ENCODE measurements around the gene IL12RB2. TPM values are rescaled to one million over a fixed set of nuclear protein-coding genes. Genes with fewer than 3 reads are reported as not detected.

Gene IL12RB2
- total RNA-seq, 4 donors from 2014 or later = 0.79 to 4.5 (median 1.6) TPM

DNA sequence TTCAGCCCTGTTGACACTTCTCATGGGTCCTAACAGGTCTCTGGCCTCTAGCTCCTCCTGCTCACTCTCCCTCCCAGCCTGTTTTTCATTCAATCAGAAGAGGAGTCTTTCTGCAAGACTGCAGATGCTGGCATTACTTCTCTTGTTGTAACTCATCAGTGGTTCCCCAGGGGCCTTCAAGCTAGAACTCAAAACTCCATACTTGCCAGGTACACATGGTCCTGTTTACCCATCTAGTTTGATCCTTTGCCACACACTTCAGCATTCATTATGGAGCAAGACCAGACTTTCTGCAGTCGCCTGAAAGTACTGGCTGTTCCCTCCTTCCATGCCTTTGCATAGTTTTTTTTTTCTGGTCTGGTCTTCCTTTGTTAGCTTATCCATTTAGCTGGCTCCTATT lies 74.6 kb downstream of the IL12RB2 start:
- Histone ChIP-seq H3K4me3 (no peak overlapping the region), H3K27me3 (no peaks in the 10 kb centered on the region), H3K36me3 (no peaks in the 10 kb centered on the region), H3K27ac (peak overlapping the region; percentile 58), H3K4me1 (peaks cover 30% of the 10 kb centered on the region), H3K9me3 (no peaks in the 10 kb centered on the region)
- WGBS = 32% methylated on average over 1 of the region's 1 CpG
- TF ChIP-seq, protein P1, sequence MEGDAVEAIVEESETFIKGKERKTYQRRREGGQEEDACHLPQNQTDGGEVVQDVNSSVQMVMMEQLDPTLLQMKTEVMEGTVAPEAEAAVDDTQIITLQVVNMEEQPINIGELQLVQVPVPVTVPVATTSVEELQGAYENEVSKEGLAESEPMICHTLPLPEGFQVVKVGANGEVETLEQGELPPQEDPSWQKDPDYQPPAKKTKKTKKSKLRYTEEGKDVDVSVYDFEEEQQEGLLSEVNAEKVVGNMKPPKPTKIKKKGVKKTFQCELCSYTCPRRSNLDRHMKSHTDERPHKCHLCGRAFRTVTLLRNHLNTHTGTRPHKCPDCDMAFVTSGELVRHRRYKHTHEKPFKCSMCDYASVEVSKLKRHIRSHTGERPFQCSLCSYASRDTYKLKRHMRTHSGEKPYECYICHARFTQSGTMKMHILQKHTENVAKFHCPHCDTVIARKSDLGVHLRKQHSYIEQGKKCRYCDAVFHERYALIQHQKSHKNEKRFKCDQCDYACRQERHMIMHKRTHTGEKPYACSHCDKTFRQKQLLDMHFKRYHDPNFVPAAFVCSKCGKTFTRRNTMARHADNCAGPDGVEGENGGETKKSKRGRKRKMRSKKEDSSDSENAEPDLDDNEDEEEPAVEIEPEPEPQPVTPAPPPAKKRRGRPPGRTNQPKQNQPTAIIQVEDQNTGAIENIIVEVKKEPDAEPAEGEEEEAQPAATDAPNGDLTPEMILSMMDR (IDR thresholded peaks at IDR 0.05) = no peak
- peak in 2 of 3 donors; percentile 25 to 83 for TF ChIP-seq POLR2AphosphoS5 (IDR thresholded peaks at IDR 0.05)
- no peak for DNase-seq (ENCODE audit: low spot score in 2 of 2)

DNA sequence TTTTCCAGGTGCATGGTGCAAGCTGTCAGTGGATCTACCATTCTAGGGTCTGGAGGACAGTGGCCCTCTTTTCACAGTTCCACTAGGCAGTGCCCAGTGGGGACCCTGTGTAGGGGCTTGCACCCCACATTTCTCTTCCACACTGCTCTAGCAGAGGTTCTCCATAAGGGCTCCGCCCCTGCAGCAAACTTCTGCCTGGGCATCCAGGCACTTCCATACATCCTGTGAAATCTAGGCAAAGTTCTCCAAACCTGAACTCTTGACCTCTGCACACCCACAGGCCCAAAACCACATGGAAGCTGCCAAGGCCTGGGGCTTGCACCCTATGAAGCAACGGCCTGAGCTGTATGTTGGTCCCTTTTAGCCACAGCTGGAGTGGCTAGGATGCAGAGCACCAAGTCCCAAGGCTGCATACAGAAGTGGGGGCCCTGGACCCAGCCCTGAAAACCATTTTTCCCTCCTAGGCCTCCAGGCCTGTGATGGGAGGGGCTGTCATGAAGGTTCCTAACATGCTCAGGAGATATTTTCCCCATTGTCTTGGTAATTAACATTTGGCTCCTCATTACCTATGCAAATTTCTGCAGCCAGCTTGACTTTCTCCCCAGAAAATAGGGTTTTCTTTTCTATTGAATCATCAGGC lies 76.4 kb downstream of the IL12RB2 start:
- WGBS = 100% methylated on average over 2 of the region's 2 CpGs
- no peak for TF ChIP-seq POLR2A (IDR thresholded peaks at IDR 0.05)
- TF ChIP-seq EP300 (IDR thresholded peaks at IDR 0.05) = no peak
- TF ChIP-seq, protein P1 (IDR thresholded peaks at IDR 0.05) = no peak
- no peak for TF ChIP-seq POLR2AphosphoS5 (IDR thresholded peaks at IDR 0.05)

DNA sequence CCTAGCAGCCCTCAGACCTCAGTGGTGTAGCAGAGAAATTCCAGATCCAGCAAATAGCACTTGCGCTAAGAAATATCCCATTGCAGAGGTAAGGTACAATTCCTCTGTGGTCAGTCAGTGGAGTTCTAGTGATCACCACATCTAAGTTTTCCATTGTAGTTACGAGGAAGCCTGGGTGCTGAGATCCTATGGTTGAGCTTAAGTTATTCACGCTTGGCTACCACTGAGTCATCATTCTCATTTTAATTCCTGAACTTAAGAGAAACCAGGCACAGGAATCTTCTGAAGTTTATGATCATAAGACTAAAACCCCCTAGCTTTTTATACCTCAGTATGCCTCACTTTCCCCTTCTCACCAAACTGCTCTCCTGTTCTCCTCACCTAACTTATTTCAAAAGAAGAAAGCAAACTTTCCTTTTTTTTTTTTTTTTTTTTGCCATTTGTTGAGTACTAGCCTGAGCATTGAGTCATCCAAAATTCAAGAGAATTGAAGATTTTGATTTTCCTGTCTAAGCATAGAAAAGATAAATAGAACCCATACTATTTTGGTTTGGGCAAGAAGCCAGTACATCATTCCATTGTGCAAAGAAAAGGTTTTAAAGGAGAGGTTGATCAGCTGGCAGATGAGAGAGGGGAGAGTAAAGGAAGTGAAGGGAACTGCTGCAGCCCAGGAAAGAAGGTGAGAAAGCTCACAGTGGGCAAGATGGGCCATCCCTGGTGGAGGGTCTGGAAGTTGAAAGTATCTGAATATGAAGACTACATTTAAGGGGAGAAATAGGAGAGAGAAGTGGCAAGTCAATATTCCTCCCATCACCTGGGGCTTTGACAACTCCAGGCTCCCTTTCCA lies 82.6 kb downstream of the IL12RB2 start:
- no peak for DNase-seq (ENCODE audit: low spot score in 2 of 2)
- peaks cover 22% of the 10 kb centered on the region for H3K4me1 ChIP-seq
- no peaks in the 10 kb centered on the region for H3K36me3 ChIP-seq
- H3K27ac ChIP-seq = no peak overlapping the region
- 66% methylated on average over 3 of the region's 3 CpGs for WGBS
- H3K9me3 ChIP-seq = no peaks in the 10 kb centered on the region
- H3K4me3 ChIP-seq = no peak overlapping the region
- no peaks in the 10 kb centered on the region for H3K27me3 ChIP-seq
- no peak for TF ChIP-seq POLR2A (IDR thresholded peaks at IDR 0.05)
- no peak for TF ChIP-seq POLR2AphosphoS5 (IDR thresholded peaks at IDR 0.05)
- TF ChIP-seq EP300 (IDR thresholded peaks at IDR 0.05) = no peak
- TF ChIP-seq, protein P1 (IDR thresholded peaks at IDR 0.05) = no peak

More for the DNA sequence above, 76.4 kb downstream of the IL12RB2 start:
- no peaks in the 10 kb centered on the region for H3K36me3 ChIP-seq
- no peak overlapping the region for H3K27ac ChIP-seq
- H3K9me3 ChIP-seq = no peaks in the 10 kb centered on the region
- peaks cover 30% of the 10 kb centered on the region for H3K4me1 ChIP-seq
- no peak for DNase-seq (ENCODE audit: low spot score in 2 of 2)
- H3K4me3 ChIP-seq = no peak overlapping the region
- H3K27me3 ChIP-seq = no peaks in the 10 kb centered on the region

DNA sequence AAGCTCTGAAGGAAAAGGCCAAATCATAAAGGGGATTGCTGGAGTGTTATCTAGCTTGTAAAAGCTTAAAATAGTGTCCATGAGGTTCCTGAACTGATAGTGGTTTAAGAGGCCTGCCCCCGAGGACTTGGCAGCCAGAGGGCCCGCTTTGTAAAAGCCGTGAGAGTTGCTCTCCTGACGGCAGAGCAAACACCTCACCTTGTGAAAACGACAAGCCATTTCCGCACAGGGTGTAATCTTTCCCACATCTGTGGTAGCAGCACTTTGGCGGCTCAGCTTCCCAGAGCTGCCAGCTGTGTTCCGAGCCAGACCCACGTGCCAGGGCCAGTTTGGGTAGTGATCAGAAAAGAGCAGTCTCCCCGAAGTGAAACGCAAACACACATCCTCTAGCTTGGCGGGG lies 85.6 kb downstream of the IL12RB2 start:
- H3K4me3 ChIP-seq = no peak overlapping the region
- WGBS = 35% methylated on average over 9 of the region's 12 CpGs
- no peaks in the 10 kb centered on the region for H3K27me3 ChIP-seq
- peak overlapping the region; percentile 24 for H3K27ac ChIP-seq
- no peak for TF ChIP-seq EP300 (IDR thresholded peaks at IDR 0.05)
- TF ChIP-seq POLR2AphosphoS5 (IDR thresholded peaks at IDR 0.05) = no peak
- TF ChIP-seq POLR2A (IDR thresholded peaks at IDR 0.05) = no peak
- TF ChIP-seq, protein P1 (IDR thresholded peaks at IDR 0.05) = no peak
- H3K9me3 ChIP-seq = no peaks in the 10 kb centered on the region
- H3K4me1 ChIP-seq = peaks cover 22% of the 10 kb centered on the region
- no peaks in the 10 kb centered on the region for H3K36me3 ChIP-seq
- no peak for DNase-seq (ENCODE audit: low spot score in 2 of 2)

DNA sequence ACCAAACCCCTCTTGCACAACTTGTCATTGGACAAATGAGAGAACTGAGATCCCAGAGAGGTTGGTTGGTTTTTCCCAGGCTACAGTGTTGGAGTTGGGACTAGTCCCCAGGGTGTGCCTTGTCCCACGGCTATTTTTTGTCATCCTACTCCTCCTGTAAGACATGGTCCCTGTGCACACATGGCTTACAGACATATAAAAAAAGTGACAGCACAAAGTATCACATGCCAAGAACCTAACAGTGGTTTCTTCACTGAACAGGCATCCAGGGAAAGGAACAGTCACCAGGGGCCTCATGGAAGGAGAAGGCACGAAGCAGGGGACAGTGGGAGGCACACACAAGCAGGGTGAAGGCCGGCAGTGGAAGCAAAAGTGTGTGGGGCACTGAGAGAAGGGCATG lies 86.1 kb downstream of the IL12RB2 start:
- 37% methylated on average over 3 of the region's 3 CpGs for WGBS
- Histone ChIP-seq H3K4me3 (no peak overlapping the region), H3K4me1 (peaks cover 22% of the 10 kb centered on the region), H3K36me3 (no peaks in the 10 kb centered on the region), H3K27me3 (no peaks in the 10 kb centered on the region), H3K9me3 (no peaks in the 10 kb centered on the region), H3K27ac (no peak overlapping the region)
- TF ChIP-seq, protein P1 (IDR thresholded peaks at IDR 0.05) = no peak
- TF ChIP-seq EP300 (IDR thresholded peaks at IDR 0.05) = no peak
- TF ChIP-seq POLR2AphosphoS5 (IDR thresholded peaks at IDR 0.05) = no peak
- TF ChIP-seq POLR2A (IDR thresholded peaks at IDR 0.05) = no peak
- DNase-seq (ENCODE audit: low spot score in 2 of 2) = no peak

Measured in suprapubic skin (tissue), 4 donors.